Stromal cell of bone marrow (primary cell): ENCODE measurements around the gene PALLD.
A peak's percentile ranks its signal among the peaks of the same experiment; 100 is the strongest.

Experiments used
- DNase-seq: peaks from one replicate; pipeline ENCODE4 v3.0.0-alpha.2; 2012; ENCODE audit warnings: low read depth

The PALLD gene

DNA sequence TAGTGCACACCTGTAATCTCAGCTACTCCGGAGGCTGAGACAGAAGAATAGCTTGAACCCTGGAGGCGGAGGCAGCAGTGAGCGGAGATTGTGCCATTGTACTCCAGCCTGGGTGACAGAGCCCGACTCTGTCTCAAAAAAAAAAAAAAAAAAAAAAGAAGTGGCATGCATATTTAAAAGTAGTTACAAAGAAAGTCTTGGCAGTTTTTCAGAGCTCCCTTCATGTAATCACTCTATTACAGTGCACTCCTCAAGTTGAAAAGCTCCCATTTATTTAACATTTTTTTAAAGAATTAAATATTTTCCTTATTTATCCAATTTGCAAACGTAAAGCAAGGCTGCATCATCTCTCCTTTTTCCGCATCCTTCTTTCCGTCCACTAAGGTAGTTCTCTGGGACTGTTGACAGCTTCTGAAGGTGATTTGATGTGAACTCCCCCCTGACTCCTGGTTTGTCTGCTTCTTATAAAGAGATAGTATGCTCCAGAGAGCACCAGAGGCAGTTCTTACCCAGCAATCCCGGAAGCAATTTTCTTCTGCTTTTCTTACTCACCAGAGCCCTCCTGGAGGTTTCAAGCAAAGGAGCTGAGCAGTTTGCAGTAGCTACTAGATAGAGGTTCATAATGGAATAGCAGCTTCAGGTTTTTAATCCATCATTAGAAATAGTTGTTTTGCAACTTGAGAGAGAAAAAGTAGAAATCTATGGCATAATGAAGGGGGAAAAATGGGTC lies 151.0 kb downstream of the PALLD start:
- no peak for DNase-seq

DNA sequence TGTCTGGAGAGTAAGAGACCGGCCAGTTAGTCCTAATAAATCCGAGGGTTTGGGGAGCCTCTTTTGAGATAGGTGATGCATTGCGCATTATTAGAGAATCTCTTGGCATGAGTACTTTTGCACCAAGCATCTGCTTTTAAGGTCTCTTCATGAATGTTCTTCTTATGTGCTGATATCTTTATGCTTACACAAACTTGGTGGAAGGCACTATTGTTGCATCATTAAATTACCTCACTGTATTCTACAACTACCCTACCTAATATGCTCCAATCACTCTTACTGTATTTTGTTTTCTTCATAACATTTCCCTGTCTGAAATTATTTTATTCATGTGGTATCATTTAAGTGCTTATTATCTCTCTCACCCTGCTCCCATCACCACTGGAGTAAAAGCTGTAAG lies 151.6 kb downstream of the PALLD start:
- DNase-seq: no peak

DNA sequence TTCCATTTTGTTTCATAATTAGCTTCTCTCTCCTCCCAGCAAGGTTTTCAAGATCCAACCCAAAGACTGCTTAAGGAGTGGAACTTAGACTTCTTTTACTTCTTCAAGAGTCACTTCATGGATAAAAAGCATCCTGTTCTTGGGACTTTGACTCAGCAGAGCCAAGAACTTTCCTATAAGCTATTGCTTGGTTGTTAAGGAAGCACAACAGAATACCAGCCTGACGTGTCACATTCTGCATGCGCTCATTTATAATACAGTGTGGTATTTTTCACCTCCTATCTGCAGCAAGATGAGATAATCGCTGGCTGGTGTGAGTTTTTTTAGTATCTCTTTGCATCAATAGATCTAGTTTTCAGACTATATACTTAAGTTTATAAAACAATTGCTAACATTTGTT lies 152.1 kb downstream of the PALLD start:
- DNase-seq: peak; percentile 62

DNA sequence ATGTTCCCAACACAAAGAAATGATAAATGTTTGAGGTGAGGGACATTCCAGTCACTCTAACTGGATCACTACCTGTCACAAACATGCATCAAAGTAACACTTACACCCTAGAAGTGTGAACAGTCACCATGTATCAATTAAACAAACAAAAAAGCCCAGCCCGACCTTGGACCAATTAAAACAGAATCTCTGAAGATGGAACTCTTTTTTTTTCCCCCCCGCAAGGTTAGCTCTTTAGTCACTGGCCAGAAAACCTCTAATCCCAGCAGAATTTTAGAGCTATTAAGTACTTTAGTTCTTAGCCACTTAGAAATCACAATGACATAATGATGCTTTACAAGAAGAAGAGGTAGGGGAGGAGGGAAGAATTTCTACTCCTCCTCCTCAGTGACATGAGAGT lies 154.5 kb downstream of the PALLD start:
- no peak for DNase-seq

DNA sequence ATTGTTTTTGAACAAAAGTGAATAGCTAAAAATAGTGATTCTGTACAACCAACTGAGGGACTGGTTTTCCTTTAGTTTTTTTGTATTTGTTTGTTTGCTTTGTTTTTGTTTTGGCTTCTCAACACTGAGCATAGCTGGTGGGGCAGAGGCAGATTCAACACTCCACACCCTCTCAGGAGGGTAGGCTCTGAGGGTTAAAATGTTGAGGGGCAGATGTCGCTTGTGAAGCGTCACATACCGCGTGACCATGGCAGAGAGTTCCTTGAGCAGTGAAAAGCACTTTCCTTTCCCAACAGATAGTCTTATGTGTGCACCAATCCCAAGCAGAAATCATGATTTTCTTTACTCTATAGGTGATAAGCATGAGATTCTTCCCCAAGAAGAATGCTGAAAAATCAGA lies 155.0 kb downstream of the PALLD start:
- DNase-seq: no peak

DNA sequence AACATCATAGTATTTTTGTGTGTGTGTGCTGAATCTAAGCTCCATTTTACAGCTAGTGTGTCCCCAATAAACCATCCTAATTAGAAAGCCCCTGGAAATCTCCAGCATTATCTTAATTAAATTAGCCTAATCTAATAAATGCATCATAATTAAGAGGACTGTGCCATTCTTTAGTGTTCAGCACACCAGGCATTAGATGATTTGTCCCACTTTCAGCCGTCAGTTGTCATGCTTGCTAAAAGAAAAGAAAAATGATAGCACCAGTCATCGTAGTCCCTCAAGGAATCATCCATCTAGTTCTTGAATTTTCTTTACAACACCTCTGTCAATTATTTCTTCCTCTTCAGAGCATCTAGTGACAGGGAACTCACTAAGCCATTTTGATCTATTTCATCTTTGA lies 155.9 kb downstream of the PALLD start:
- DNase-seq: no peak

DNA sequence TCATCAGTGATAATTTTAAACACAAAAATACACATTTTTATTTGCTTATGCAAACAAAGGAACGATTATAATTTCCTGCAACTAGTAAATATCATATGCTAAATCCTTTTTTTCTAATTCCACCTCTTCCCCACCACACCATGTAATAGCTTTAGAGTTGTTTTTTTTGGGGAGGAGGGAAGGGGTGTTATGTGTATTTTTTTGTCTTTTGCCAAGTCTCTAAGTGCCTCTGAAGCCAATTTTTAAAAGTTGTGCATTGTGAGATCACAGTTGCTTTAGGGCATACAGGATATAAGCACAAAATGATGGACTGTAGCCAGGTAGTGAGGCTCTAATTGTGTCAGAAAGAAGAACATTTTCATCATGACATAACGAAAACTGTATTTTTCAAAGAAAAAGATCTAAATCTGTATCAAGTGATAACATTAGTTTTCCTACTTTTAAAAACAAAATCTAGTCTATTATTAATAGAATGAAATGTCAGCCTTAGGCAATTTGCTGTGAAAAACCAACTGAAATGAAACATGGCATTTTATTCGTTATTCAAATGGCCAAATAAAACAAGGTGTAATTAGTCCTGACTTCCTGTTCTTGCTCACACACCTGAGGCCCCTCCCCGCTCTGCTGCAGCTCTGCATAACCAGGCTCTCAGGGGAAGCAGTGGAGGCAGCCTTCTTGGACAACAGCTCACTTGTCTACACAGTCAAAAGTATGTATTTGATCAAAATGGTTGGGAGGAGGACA lies 157.4 kb downstream of the PALLD start:
- DNase-seq: no peak

DNA sequence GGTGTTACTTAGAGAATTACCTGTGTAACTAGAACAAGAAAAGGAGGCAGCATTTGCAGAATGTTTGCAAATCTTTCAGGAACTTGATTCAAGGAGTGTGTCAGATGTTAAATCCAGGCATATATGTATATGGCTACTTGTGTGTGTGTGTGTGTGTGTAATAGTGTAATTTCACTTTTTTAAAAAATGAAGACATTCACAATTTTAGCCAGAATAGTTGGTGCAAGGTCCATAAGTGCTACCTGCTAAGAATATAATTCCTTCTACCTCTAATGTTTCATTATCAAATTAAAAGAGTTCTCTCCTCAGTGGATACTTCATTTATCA lies 158.0 kb downstream of the PALLD start:
- no peak for DNase-seq

DNA sequence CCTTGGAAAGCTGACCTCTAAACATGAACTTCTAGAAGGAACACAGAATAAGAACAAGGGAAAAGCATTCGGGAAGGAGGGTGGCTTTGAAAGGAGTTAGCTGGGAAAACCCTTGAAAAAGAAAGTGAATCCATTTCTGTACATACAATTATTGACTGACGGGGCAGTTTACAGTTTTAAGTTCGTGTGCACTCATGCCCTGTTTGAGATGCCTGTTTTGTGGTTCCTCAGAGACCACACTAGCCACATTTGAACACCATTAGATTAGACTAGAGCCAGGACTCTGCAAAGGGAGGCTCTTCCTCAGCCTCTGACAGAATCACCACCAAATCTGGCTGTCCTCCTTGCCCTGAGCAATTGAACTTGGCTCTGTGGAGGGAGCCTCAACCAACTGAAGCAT lies 158.3 kb downstream of the PALLD start:
- no peak for DNase-seq

DNA sequence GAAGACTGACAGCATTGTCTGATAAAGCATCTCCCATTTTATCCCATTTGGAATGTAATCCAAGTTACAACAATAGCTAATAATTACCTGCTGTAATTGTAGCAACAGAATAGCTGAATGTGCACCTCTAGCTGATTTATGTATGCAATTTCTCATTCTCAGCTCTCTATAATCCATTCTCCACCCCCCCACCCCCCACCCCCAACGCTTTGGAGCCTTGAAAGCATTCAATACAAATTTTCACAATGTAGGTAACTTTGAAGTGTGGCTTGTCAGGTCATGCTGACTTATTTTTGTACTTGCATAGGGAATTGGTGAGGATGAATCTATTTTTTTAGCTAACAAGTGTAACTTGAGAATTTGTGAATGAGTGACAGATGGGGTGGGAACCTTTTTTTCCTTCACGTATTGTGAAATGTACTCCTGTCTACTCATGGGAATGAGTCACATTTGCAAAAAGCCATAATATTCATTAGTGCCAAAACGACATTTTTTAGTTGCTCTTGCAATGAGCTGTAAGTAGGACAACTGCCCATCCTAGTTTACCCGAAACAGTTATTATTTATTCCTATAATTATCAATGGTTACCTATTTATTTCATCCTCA lies 159.3 kb downstream of the PALLD start:
- peak; percentile 73 for DNase-seq

DNA sequence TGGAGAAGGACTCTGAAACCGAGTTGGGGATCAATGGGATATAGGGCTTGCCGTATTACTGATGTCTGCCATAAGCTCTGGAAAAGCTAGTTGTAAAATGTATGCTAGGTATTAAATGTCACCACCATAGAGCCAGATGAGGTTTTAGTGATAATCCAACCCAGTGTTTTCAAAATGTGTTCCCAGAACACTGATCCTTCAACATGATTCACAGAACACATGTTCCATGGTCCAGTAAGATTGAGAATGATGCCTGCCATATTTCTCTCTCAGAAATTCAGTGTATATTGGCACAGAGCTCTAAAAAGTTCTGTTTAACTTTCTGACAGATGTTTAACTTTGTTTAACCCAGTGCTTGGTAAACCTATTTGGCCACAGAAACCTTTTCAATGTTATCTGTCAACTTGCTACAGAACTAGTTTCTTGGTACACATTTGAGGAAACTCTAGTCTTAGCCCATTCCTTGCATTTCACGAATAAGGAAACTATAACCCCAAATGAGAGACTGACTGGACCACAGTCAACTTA lies 160.2 kb downstream of the PALLD start:
- no peak for DNase-seq

DNA sequence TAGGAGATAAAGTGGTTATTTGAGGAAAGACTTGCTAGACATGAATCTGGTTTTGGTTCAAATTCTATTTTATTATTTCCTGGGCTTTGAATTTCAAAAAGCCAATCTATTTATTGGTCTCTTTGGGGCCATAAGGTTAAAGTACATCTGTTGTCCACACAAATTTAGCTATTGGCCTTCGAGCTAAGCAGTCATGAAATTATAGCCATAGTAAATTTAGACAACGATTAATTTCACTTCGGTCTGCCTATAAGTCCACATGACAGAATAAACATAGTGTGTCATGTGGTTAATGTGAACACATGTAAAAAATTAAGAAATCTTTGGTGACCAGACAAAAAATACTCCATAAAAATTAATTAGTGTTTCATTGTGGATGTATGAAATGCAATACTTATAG lies 161.9 kb downstream of the PALLD start:
- no peak for DNase-seq

DNA sequence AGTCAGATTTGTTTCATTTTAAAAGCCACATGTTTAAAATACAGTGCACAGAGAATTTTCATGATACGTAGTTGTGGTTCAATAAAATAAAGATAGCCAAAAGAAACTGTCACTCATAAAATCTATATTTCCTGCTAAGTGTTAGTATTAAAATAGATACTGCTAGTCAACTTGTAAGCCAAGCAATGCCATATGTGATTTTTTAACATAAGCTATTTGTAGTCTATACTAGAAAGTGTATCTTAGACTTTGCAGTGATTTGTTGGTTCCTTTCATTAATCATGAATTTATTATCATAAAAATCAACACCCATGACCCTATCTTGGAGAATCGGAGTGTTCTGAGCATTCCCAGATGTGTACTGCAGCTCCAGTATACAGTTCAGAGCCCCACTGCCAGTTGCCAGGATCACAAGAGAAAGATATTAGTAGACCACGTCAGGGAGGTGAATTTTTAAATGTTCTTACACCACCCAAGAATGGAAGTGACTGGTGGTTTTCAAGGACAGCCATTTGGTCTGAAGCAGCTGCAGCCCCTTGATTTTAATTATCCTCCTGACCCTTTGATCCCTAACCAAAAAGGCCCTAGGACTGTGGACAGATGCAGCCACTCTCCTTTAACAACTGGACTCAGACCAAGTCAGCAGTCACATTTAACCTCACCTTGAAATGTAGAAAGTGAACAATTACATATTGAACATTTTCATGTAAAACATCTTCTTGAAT lies 163.1 kb downstream of the PALLD start:
- DNase-seq: no peak

DNA sequence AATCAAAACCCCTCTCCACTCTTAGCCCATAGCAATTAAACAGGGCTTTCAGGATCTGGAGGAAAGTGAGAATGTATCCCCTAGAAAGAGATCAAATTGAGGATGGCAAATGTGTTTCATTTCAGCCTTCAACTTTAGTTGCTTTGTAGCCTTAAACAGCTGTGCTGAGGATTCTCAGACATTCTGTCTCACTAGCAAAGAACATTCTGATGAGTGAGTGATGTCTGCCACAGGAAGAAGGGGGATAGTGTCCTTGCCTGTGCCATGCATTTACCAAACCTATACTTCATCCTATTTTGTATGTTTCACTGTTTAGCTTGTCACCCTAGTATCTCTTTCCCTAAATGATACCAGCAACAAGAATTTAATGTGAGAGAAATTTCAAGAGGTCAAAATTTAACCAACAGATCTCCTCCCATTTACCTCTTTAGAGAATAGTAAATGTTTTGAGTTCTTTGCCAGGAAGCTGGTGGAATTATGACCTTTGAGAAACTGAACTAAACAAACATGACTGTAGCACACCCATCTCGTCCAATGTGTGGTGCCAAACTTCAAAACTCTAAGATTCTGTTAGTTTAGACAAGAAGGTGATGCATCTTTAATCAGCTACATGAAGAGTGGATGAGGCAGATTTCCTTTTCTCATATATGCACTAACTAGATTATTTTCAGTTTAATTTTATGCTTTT lies 165.6 kb downstream of the PALLD start:
- DNase-seq: no peak

DNA sequence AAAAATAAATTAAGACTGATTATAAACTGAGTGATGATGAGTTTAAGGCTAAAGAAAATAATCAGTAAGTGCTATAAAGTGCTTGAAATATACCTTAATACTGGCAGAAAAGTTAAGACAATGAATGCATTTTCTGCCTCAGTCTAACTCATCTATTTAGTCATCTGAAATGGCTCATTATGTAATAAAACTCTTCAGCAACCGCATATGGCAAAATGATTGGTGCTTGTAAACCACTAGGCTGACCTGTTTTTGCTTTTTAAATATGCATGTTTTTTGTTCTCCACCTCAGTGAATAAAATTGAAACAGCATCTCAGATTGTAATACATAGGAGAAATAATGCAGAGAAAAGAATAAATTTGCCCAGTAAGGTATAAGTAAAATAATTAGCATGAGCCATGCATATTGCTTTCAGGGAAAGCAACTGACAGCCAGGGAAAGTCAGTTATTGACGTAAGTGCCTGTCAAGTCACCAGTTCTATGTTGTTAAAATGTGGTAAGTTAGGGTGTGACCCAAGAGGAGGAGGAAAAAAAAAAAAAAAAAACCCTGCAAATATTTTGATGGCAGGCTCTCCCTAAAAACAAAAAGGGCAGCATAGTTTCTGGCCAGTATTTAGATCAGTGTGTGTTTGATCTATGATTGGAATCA lies 167.5 kb downstream of the PALLD start:
- DNase-seq: no peak

DNA sequence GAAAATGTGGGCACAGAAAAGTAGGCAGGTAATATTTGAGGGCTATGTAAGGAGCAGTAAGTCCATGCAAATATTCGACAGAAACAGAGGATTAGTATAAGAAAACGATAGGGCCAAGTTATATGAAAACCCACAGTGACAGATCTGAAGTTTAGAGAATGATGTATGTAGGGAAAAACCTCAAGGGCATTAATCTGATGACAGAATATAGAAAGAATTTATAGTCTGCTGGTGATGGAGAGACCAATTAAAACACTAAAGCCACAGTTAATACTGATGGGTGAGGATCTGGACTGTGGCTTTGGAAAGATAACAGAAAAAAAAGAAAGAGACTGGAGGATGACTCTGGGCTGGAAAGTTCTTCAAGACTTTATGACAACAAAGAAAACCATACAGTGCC lies 169.7 kb downstream of the PALLD start:
- no peak for DNase-seq

DNA sequence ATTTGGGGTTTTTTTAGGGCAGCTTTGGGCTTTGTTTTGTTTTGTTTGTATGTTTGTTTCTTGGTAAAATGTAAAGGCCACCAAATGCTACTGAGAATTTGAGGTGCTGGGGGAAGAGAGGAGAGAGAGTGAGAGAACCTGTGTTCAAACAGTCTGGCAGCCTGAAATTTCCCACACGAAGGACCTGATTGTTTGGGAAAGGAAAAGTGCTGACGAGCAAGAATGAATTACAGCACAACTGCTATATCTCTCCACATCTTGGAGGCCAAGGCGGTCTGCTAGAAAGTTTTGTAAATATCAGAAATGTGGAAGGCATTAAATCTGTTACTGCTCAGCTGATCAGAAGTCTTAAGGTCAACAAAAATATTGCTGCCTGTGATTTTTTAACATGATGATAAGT lies 170.5 kb downstream of the PALLD start:
- DNase-seq: no peak

DNA sequence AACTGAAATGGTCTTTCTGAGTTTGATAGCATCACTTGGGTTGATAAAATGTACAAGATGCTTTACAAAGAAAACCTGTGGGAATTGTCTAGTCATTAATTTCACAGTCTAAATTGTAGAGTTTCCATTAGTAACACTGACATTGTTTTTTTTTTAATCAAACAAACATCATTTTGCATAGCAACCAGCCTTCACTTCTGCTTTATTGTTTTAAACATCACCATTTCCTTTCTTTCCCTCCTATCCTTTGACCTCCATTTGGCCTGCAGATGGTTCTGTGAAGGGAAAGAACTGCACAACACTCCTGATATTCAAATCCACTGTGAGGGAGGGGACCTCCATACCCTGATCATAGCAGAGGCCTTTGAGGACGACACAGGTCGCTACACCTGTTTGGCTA lies 171.1 kb downstream of the PALLD start:
- no peak for DNase-seq

DNA sequence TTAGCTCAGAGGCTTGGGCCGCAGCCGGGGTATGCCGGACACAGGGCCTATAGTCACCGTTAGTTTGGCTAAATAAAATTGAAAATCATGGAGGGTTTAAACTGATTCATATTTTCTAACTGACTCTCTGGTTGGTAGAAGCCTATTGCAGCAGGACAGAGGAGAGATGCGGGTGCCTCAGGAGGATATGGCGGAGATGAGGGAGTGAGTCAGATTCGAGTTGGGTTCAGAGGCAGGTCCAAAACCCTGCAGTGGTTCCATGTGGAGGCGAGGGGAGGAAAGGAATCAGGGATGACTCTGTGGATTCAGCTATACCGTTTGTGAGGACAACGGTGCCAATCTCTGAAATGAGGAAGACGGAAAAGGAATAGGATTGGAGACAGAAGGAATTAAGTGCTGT lies 176.6 kb downstream of the PALLD start:
- DNase-seq: no peak

DNA sequence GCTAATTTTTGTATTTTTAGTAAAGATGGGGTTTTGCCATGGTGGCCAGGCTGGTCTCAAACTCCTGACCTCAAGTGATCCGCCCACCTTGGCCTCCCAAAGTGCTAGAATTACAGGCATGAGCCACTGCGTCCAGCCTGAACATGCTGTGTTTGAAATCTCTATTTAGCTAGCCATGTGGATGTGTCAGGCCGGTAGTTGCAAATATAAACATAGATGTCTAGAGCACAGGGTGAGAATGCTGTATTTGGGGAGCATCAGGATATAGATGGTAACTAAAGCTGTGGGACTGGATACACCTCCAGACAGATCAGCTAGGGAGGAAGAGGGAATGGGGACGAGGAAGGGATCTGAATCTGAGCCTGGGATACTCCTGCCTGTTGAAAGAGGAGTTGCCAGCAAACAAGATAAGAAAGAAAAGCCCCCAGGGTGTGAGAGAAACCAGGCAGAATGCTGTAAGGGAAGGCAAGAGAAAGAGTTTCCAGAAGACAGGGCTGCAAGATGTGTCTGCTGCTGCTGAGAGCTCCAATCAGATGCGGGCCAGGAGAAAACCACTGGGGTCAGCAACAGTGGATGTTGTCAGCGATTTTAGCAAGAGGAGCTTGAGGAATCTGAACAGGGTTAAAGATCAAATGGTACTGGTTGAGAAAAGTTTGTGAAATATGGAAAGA lies 177.4 kb downstream of the PALLD start:
- DNase-seq: no peak

DNA sequence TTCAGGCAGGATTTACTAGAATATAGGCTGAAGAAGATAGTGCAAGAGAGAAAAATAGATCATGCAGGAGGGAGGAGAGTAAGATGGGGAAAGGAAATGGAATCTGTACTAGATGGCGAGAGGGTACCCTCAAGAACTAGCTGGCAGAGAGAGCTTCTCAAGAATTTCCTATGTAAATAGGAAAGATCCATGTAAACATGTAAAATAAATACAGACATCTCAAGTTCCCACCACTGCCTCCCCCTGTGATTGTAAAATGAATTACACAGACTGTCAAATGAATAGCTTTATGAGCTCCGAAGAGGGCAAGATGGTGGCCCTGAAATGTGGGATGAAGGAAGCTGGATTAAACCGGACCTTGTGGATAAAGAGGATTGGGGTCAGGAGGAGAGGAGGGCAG lies 178.0 kb downstream of the PALLD start:
- DNase-seq: no peak
